Measurements from ENCODE around the gene LRRC55. TPM values are rescaled to one million over a fixed set of nuclear protein-coding genes. Genes with fewer than 3 reads are reported as not detected.

LRRC55 gene
- not detected in 5 replicates for total RNA-seq (2022; extraction: Qiagen RNA extraction)

DNA sequence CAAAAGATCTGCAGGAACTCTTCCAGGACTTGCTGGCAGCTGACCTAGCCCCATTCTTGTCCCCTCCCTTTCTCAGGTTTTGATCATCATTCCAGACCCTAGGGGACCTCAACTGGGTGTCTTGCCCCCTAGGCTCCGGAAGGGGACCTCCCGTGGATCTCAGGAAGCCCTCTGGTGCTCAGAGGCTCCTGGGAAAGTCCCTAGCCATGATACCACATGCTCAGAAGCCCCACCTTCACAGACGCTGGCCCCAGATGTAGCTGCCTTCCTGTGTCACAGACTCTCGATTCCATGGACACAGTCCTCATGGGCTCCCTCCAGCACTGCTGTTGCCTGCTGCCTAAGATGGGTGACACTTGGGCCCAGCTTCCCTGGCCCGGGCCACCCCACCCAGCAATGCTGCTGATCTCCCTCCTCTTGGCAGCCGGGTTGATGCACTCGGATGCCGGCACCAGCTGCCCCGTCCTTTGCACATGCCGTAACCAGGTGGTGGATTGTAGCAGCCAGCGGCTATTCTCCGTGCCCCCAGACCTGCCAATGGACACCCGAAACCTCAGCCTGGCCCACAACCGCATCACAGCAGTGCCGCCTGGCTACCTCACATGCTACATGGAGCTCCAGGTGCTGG, at the start of gene LRRC55:
Gene LRRC55 (plus strand): TSS at position 276 of the 628 bp plus-strand sequence. CDS start 70 bp downstream, at position 346.

GRCh38 chr11:57237204-57237681, 55.5 kb downstream of the LRRC55 start, which contains the start of gene APLNR:
Gene APLNR (minus strand): TSS chr11:57237250. CDS start chr11:57237004, 246 bp downstream.

Other genes with a start within 250 kb of the LRRC55 start
- gene OR5AK2, start 193.0 kb upstream of the LRRC55 start, total RNA-seq (2022; extraction: Qiagen RNA extraction) = not detected in 5 replicates
- 0.05 to 0.07 TPM in 2 of 5 replicates, not detected in the others for gene APLNR, start 55.3 kb downstream of the LRRC55 start, total RNA-seq (2022; extraction: Qiagen RNA extraction)
- 69.6 to 91.9 TPM (median 88.9 TPM) in 5 replicates for gene TNKS1BP1, start 143.0 kb downstream of the LRRC55 start, total RNA-seq (2022; extraction: Qiagen RNA extraction)
- gene SSRP1, start 153.9 kb downstream of the LRRC55 start, total RNA-seq (2022; extraction: Qiagen RNA extraction) = 202 to 254 TPM (median 221 TPM) in 5 replicates
- gene P2RX3, start 156.4 kb downstream of the LRRC55 start, total RNA-seq (2022; extraction: Qiagen RNA extraction) = 0.10 to 0.29 TPM (median 0.18 TPM) in 5 replicates
- gene PRG3, start 199.2 kb downstream of the LRRC55 start, total RNA-seq (2022; extraction: Qiagen RNA extraction) = not detected in 5 replicates
- gene PRG2, start 208.7 kb downstream of the LRRC55 start, total RNA-seq (2022; extraction: Qiagen RNA extraction) = not detected in 5 replicates
- gene SLC43A3, start 245.2 kb downstream of the LRRC55 start, total RNA-seq (2022; extraction: Qiagen RNA extraction) = 0.26 to 0.55 TPM (median 0.45 TPM) in 5 replicates

Data from A549 treated with Mapracorat at 1 μM for 4 hours (cell line).